HepG2 (cell line): ENCODE measurements around the gene SIGLEC1. TPM values are rescaled to one million over a fixed set of nuclear protein-coding genes. Genes with fewer than 3 reads are reported as not detected.
A peak's percentile ranks its signal among the peaks of the same experiment; 100 is the strongest.

Source experiments
- ARNTL ChIP-seq: sonication (generic); formaldehyde crosslinking; IDR thresholded peaks from 2 replicates; pipeline ENCODE4 v1.4.0; 2020; ENCODE audit warnings: mild to moderate bottlenecking, missing genetic modification reagents
- BCLAF1 ChIP-seq: fragments of 450-650 bp; IDR thresholded peaks from 2 replicates; pipeline ENCODE4 v1.6.1; 2017; ENCODE audit warnings: mild to moderate bottlenecking
- DMTF1 ChIP-seq: sonication (generic); formaldehyde crosslinking; IDR thresholded peaks from 2 replicates; pipeline ENCODE4 v1.4.0; 2020; ENCODE audit warnings: mild to moderate bottlenecking, missing genetic modification reagents
- HES4 ChIP-seq: sonication (generic); formaldehyde crosslinking; IDR thresholded peaks from 2 replicates; pipeline ENCODE4 v1.9.0; 2021; ENCODE audit warnings: mild to moderate bottlenecking, missing genetic modification reagents, borderline replicate concordance
- HINFP ChIP-seq: sonication (generic); formaldehyde crosslinking; IDR thresholded peaks from 2 replicates; pipeline ENCODE4 v1.4.0; 2020; ENCODE audit warnings: low read depth, mild to moderate bottlenecking, missing genetic modification reagents
- IRF1 ChIP-seq: sonication (generic); formaldehyde crosslinking; IDR thresholded peaks from 2 replicates; pipeline ENCODE4 v1.4.0; 2020; ENCODE audit warnings: low read depth, mild to moderate bottlenecking, missing genetic modification reagents
- KLF11 ChIP-seq: IDR thresholded peaks from 2 replicates; pipeline ENCODE4 v1.6.1; 2016; ENCODE audit warnings: missing compliant biosample characterization
- NFYC ChIP-seq: IDR thresholded peaks from 2 replicates; pipeline ENCODE4 v1.6.1; 2016; ENCODE audit warnings: missing genetic modification reagents, missing compliant biosample characterization
- POLR2A ChIP-seq, 2 experiments: IDR thresholded peaks; 2 replicates each; pipeline ENCODE4 v1.6.1; 2011; ENCODE audit warnings: low read depth in 2 of 2, low read length in 2 of 2, mild to moderate bottlenecking in 1 of 2, moderate library complexity in 1 of 2; ENCODE audit not compliant: insufficient read depth in 1 of 2
- PRPF4 ChIP-seq: fragments of 200-400 bp; formaldehyde crosslinking; IDR thresholded peaks from 2 replicates; pipeline ENCODE4 v1.6.1; 2016; ENCODE audit warnings: low read length, low read depth; ENCODE audit not compliant: poor library complexity, severe bottlenecking
- RCOR2 ChIP-seq: IDR thresholded peaks from 2 replicates; pipeline ENCODE4 v1.6.1; 2016; ENCODE audit warnings: missing biosample characterization, missing genetic modification reagents
- RORA ChIP-seq: sonication (generic); formaldehyde crosslinking; IDR thresholded peaks from 2 replicates; pipeline ENCODE4 v1.5.0; 2020; ENCODE audit warnings: mild to moderate bottlenecking, missing genetic modification reagents, moderate library complexity
- SMARCE1 ChIP-seq: fragments of 450-650 bp; IDR thresholded peaks from 2 replicates; pipeline ENCODE4 v1.6.1; 2017; ENCODE audit warnings: borderline replicate concordance
- U2AF1 ChIP-seq: fragments of 200-400 bp; formaldehyde crosslinking; optimal IDR thresholded peaks from 2 replicates; pipeline ENCODE3; 2017; ENCODE audit warnings: mild to moderate bottlenecking, low read depth, low read length
- ZNF333 ChIP-seq: sonication (generic); formaldehyde crosslinking; IDR thresholded peaks from 2 replicates; pipeline ENCODE4 v1.4.0; 2020; ENCODE audit warnings: mild to moderate bottlenecking, missing genetic modification reagents, borderline replicate concordance
- ZNF569 ChIP-seq: sonication (generic); formaldehyde crosslinking; IDR thresholded peaks from 2 replicates; pipeline ENCODE4 v1.5.0; 2020; ENCODE audit warnings: mild to moderate bottlenecking, missing genetic modification reagents, moderate library complexity, borderline replicate concordance
- ZNF597 ChIP-seq: sonication (generic); formaldehyde crosslinking; IDR thresholded peaks from 2 replicates; pipeline ENCODE4 v1.5.0; 2020; ENCODE audit warnings: missing genetic modification reagents
- ZNF879 ChIP-seq: sonication (generic); formaldehyde crosslinking; IDR thresholded peaks from 2 replicates; pipeline ENCODE4 v1.8.1; 2023; ENCODE audit warnings: missing genetic modification reagents
- polyA plus RNA-seq, 8 experiments: library from polyadenylated mRNA; depleted of rRNA in 3 of 8; stranded (reverse) in 7 of 8; unstranded in 1 of 8; fragments of >200 nt; fragmentation: Illumina TruSeq in 4 of 8; extraction: Trizol in 4 of 8; gene quantifications; 2 replicates each; pipeline versions ENCODE4 v1.2.1 to v1.2.3, GENCODE V29; 2011 to 2016; ENCODE audit warnings: low read depth in 4 of 8, missing spikeins in 1 of 8, mixed read lengths in 1 of 8; ENCODE audit not compliant: insufficient read depth in 1 of 8
- total RNA-seq, 5 experiments: library from RNA; depleted of rRNA; stranded (reverse); fragments of >200 nt; fragmentation: Illumina TruSeq; extraction: Trizol; gene quantifications; 2 replicates each; pipeline ENCODE4 v1.2.3, GENCODE V29; 2016; ENCODE audit warnings: low read depth in 1 of 5

SIGLEC1 gene
- total and polyA plus RNA-seq, 2 of the 13 experiments (the other 11 are each of a cell fraction or from before 2014, with no cell fraction given), result 0.01 TPM; not detected in 1

- no peak for TF ChIP-seq ZNF597 (CRISPR knock-in tag)
- no peak for TF ChIP-seq ARNTL (CRISPR knock-in tag)
- no peak for TF ChIP-seq BCLAF1
- peak in 1 of 2 experiments; percentile 27; a peak in 1 of 4 replicates for TF ChIP-seq POLR2A (IDR thresholded peaks at IDR 0.05; ENCODE audit: insufficient read depth in 1 of 2, low read depth in 2 of 2, low read length in 2 of 2)
- no peak for TF ChIP-seq HINFP (CRISPR knock-in tag)
- no peak for TF ChIP-seq ZNF333 (CRISPR knock-in tag)
- TF ChIP-seq KLF11 (CRISPR knock-in tag), result no peak
- no peak for TF ChIP-seq ZNF879 (CRISPR knock-in tag)
- no peak for TF ChIP-seq SMARCE1
- no peak for TF ChIP-seq RORA (CRISPR knock-in tag)
- no peak for TF ChIP-seq DMTF1 (CRISPR knock-in tag)
- TF ChIP-seq NFYC (CRISPR knock-in tag), result no peak
- TF ChIP-seq IRF1 (CRISPR knock-in tag), result no peak
- TF ChIP-seq HES4 (CRISPR knock-in tag), result 0 out of 2 replicates have a peak, but pooled peaks have one; percentile 55
- TF ChIP-seq PRPF4, result no peak
- no peak for TF ChIP-seq RCOR2 (CRISPR knock-in tag)
- TF ChIP-seq U2AF1, result peak; percentile 84
- no peak for TF ChIP-seq ZNF569 (CRISPR knock-in tag)
Measured at GRCh38 chr20:3749689-3750531, 37.5 kb upstream of the SIGLEC1 start (continued).
